ENCODE data around the gene MAZ.
"Not testable (repeated sequence)": the region's sequence is repeated elsewhere in the genome, so short reads cannot be mapped to it uniquely, and the experiment has no call there.

MAZ gene

DNA sequence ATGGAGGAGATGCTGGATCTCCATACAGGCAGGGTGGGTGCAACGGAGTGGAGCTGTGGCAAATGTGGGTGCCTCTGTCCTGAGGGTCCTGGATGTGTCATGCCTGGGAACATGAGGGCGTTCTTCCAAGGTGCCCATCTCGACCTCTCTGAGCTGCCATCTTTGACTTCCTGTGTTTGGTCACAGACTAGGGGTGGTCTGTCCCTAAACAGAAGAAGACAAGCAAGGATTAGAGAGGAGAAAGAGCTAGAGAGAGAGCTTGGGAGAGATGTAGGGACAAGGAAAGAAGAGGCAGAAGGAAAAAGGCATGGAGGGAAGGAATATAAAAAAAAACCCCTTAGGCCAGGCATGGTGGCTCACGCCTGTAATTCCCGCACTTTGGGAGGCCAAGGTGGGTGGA lies 31.6 kb upstream of the MAZ start:
- TF ChIP-seq, protein P1, sequence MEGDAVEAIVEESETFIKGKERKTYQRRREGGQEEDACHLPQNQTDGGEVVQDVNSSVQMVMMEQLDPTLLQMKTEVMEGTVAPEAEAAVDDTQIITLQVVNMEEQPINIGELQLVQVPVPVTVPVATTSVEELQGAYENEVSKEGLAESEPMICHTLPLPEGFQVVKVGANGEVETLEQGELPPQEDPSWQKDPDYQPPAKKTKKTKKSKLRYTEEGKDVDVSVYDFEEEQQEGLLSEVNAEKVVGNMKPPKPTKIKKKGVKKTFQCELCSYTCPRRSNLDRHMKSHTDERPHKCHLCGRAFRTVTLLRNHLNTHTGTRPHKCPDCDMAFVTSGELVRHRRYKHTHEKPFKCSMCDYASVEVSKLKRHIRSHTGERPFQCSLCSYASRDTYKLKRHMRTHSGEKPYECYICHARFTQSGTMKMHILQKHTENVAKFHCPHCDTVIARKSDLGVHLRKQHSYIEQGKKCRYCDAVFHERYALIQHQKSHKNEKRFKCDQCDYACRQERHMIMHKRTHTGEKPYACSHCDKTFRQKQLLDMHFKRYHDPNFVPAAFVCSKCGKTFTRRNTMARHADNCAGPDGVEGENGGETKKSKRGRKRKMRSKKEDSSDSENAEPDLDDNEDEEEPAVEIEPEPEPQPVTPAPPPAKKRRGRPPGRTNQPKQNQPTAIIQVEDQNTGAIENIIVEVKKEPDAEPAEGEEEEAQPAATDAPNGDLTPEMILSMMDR (IDR thresholded peaks at IDR 0.05; ENCODE audit: extremely low read depth, insufficient read depth, missing control alignments), result no peak
- DNase-seq (ENCODE audit: low spot score), result no peak
- in situ Hi-C loops (cut with MboI; ENCODE audit: low pct_unique_long_range_greater_than_20kb, low sequenced_read_pairs, unreplicated experiment), result no loop called here

DNA sequence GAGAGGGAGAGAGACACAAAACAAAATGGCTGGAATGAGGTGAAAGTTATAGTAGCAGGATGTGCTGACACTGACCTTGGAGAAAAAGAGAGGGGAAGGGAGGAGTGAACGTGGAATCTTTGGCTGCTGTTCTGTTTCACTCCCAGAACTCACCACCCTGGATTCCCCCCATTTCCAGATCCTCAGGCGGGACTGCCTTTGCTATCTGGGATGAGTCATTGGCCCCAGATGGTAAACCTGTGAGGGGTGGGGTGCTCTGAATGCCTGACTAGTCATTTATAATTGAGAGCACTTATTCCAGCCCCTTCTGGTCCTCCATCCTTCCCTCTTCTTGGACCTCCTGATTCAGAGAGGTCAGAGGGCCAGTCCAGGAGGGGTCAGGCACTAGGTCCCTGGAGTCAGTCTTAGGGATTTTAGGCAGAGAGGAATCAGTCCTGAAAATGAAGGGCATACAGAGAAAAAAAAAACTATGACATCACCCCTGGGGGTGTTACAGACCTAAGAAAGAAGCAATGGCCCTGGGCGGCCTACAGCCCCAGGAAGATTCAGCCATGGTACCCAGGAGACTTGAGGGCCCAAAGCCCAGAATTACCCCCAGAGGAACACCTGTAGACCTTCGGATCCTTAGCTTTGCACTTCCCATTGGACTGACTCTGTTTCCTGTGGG lies 30.5 kb upstream of the MAZ start:
- no peak for DNase-seq (ENCODE audit: low spot score)
- in situ Hi-C loops (cut with MboI; ENCODE audit: low pct_unique_long_range_greater_than_20kb, low sequenced_read_pairs, unreplicated experiment), result no loop called here
- TF ChIP-seq, protein P1 (IDR thresholded peaks at IDR 0.05; ENCODE audit: extremely low read depth, insufficient read depth, missing control alignments), result no peak

DNA sequence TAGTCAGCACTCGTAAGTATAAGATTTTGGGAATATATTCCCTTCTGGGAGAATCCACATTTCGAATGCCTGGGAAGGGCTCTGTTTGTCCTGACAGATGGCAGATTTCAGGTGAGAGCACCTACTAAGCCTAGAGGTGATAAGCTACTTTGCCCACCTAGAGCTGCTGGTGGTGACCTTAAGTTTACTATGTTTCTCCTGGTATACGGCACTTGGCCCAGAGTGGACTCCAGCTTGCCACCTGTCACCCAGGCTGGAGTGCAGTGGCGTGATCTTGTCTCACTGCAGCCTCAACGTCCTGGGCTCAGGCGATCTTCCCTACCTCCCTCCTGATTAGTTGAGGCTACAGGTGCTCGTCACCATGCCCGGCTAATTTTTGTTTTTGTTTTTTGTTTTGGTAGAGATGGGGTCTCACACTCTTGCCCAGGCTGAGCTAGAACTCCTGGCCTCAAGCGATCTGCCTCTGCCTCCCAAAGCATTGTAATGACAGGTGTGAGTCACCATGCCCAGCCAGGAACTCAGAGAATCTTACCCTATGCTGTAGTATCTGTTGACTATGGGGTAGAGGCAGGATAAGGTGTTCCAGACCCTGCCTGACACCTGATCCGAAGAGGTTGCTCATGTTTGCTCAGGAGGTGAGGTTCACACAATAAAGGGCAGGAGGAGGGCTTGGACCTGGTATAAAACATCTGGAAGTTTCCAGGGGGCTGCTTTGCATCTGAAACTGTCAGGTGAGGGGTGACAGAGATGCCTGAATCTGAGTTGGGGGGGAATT lies 28.6 kb upstream of the MAZ start, which contains the start of gene ZG16:
ZG16 (plus strand) TSS at position 681 of the 775 bp plus-strand sequence. CDS start 1,011 bp downstream, outside the sequence.
- TF ChIP-seq, protein P1 (IDR thresholded peaks at IDR 0.05; ENCODE audit: extremely low read depth, insufficient read depth, missing control alignments), result no peak
- in situ Hi-C loops (cut with MboI; ENCODE audit: low pct_unique_long_range_greater_than_20kb, low sequenced_read_pairs, unreplicated experiment), result no loop called here
- DNase-seq (ENCODE audit: low spot score), result no peak

DNA sequence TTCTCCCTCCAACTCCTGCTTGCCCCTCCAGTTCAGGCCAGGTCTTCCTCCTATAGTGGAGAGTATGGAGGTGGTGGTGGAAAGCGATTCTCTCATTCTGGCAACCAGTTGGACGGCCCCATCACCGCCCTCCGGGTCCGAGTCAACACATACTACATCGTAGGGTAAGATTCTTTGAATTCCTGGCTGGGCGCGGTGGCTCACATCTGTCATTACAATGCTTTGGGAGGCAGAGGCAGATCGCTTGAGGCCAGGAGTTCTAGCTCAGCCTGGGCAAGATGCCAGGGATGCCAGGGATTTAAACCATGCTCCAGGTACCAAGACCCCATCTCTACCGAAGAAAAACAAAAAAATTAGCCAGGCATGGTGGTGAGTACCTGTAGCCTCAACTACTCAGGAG lies 26.9 kb upstream of the MAZ start:
- TF ChIP-seq, protein P1 (IDR thresholded peaks at IDR 0.05; ENCODE audit: extremely low read depth, insufficient read depth, missing control alignments), result no peak
- in situ Hi-C loops (cut with MboI; ENCODE audit: low pct_unique_long_range_greater_than_20kb, low sequenced_read_pairs, unreplicated experiment), result no loop called here

DNA sequence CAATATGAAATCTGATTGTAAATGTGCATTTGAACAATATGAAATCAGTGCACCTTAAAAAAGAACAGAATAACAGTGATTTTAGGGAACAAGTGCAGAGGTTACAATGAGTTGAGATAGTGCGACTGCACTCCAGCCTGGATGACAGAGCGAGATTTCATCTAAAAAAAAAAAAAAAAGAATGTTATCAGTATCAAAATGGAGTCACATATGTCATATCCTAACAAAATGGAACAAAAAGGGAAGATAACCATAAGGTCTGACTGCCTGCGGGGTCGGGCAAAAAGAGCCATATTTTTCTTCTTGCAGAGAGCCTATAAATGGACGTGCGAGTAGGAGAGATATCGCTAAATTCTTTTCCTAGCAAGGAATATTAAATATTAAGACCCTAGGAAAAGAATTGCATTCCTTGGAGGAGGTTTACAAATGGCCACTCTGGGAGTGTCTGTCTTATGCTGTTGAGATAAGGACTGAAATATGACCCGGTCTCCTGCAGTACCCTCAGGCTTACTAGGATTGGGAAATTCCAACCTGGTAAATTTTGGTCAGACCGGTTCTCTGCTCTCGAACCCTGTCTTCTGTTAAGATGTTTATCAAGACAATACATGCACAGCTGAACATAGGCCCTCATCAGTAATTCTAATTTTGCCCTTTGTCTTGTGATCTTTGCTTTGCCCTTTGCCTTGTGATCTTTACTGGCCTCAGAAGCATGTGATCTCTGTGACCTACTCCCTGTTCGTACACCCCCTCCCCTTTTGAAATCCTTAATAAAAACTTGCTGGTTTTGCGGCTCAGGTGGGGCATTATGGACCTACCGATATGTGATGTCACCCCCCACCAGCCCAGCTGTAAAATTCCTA lies 23.0 kb upstream of the MAZ start:
- in situ Hi-C loops (cut with MboI; ENCODE audit: low pct_unique_long_range_greater_than_20kb, low sequenced_read_pairs, unreplicated experiment), result loop anchor here (10.0 kb wide), 1 partner anchor 49 kb away; no protein-coding TSS in a partner anchor
- DNase-seq (ENCODE audit: low spot score), result not testable (repeated sequence)

More for the DNA sequence above, 26.9 kb upstream of the MAZ start:
- DNase-seq (ENCODE audit: low spot score), result no peak

DNA sequence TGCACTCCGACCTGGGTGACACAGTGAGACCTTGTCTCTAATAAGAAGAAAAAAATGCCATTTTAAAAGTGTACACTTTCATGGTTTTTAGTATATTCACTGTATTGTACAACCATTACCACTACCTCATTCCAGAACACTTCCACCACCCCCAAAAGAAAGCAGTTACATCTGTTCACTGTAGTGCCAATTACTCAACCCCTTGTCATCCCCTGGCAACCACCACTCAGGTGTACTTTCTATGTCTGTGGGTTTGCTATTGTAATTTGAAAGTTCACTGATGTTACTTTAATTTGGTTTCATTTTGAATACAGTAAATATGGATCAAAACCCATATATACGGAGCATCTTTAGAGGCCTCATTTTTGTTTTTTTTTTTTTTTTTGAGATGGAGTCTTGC lies 22.2 kb upstream of the MAZ start:
- no peak for DNase-seq (ENCODE audit: low spot score)
- TF ChIP-seq, protein P1 (IDR thresholded peaks at IDR 0.05; ENCODE audit: extremely low read depth, insufficient read depth, missing control alignments), result no peak
- in situ Hi-C loops (cut with MboI; ENCODE audit: low pct_unique_long_range_greater_than_20kb, low sequenced_read_pairs, unreplicated experiment), result loop anchor here (10.0 kb wide), 1 partner anchor 49 kb away; no protein-coding TSS in a partner anchor

All from GM13977 (cell line).